Placental pericyte (primary cell): ENCODE data around the gene METTL13. TPM values are rescaled to one million over a fixed set of nuclear protein-coding genes. Genes with fewer than 3 reads are reported as not detected.

ENCODE experiments used
- small RNA-seq: library from RNA; depleted of rRNA; stranded (forward); fragments of <200 nt; gene quantifications from one replicate; pipeline ENCODE3, GENCODE V24; 2012; ENCODE audit warnings: low replicate concordance
- total RNA-seq: library from RNA; depleted of rRNA; stranded (reverse); fragments of >200 nt; gene quantifications from 2 replicates; pipeline ENCODE4 v1.2.3, GENCODE V29; 2012

Gene METTL13
- 14.2 and 23.9 TPM in 2 replicates for total RNA-seq

GRCh38 chr1:171781176-171781875 is at the start of gene METTL13:
TSS of gene METTL13 (plus strand) at chr1:171781660. CDS start at chr1:171781968, 308 bp downstream.

GRCh38 chr1:171741872-171742576 is 39.4 kb upstream of the METTL13 start, which contains the start of gene VAMP4:
TSS of gene VAMP4 (minus strand) at chr1:171742065. CDS start at chr1:171738414, 3,651 bp downstream.

GRCh38 chr1:171841050-171841910 is 59.8 kb downstream of the METTL13 start, which contains the start of gene DNM3:
TSS of gene DNM3 (plus strand) at chr1:171841498. CDS start at chr1:171841657, 159 bp downstream.

Small RNA genes lying within 50 kb of the gene (small RNA-seq; reads per million reads assigned to genes)
- not detected for gene RF00601

Other genes starting within 250 kb of the METTL13 start
- under 0.01 TPM in 1 of 2 replicates, not detected in the other for gene MYOCOS, start 159.4 kb upstream of the METTL13 start, total RNA-seq
- not detected in 2 replicates for gene MYOC, start 129.0 kb upstream of the METTL13 start, total RNA-seq
- gene VAMP4, start 39.6 kb upstream of the METTL13 start, total RNA-seq: 6.1 and 8.9 TPM in 2 replicates
- gene DNM3, start 59.8 kb downstream of the METTL13 start, total RNA-seq: 0.22 and 1.4 TPM in 2 replicates